ENCODE measurements around the gene VEGFB.

The VEGFB gene

DNA sequence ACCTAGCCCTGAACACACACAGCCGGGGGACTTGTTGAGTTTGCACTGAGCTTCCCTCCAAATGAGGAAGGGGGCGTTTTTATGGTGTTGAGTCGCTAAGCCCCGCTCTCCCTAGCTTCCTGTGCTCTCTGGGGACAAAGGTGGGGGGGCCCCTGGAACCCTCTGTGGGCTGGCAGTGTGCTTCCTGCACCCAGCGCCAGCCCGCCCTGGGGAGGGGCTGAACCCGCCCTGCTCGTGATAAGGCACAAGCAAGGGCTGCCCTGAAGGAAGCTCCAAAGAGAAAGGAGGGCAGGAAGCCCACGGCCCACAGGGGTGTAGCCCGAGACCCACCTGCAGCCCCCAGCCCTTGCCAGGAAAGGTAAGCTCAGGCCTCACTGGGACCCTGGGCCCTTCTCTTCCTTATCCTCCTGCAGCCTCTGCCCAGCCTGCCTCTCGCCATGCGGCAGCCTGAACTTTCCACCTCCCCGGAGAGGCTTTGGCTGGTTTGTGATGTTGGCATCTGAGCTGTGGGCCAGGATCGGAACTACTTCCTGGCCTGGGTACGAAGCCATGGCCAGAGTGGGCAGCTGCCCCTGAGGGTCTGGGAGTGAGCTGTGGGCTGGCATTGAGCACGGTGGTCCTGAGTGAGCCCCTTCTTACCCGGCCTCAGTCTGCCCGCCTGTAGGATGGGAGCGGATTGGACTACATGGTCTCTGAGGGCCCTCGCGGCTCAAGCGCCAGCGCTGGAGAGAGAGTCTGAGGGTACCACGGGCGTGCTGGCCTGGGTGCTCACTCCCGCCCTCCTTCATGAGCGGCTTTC lies 27.7 kb upstream of the VEGFB start, which contains the start of gene FERMT3:
FERMT3 (plus strand) TSS at position 265 of the 799 bp plus-strand sequence. CDS start 644 bp downstream, outside the sequence.
- Histone ChIP-seq H3K27me3 (ENCODE audit: insufficient read depth, low read length) (no peaks in the 10 kb centered on the region), H3K9me3 (ENCODE audit: low read length) (no peaks in the 10 kb centered on the region), H3K36me3 (ENCODE audit: insufficient read depth, low read length) (peaks cover 39% of the 10 kb centered on the region), H3K4me1 (ENCODE audit: insufficient read depth, low read length) (peaks cover 3% of the 10 kb centered on the region), H2AFZ (ENCODE audit: low read depth, low read length) (no peak within 1 kb of the TSS), H3K4me3 (ENCODE audit: low read length) (no peak within 1 kb of the TSS)

- Histone ChIP-seq H3K4me3 (ENCODE audit: low read length) (no peak overlapping the region), H3K9me3 (ENCODE audit: low read length) (no peaks in the 10 kb centered on the region), H3K4me1 (ENCODE audit: insufficient read depth, low read length) (peaks cover 3% of the 10 kb centered on the region), H3K27me3 (ENCODE audit: insufficient read depth, low read length) (no peaks in the 10 kb centered on the region), H2AFZ (ENCODE audit: low read depth, low read length) (no peak overlapping the region), H3K36me3 (ENCODE audit: insufficient read depth, low read length) (peaks cover 33% of the 10 kb centered on the region)
These were observed 26.9 kb upstream of the VEGFB start for GRCh38 chr11:64207256-64208085.

GRCh38 chr11:64208086-64208795 lies 26.1 kb upstream of the VEGFB start:
- Histone ChIP-seq H3K36me3 (ENCODE audit: insufficient read depth, low read length) (peaks cover 26% of the 10 kb centered on the region), H3K4me1 (ENCODE audit: insufficient read depth, low read length) (peaks cover 3% of the 10 kb centered on the region), H3K4me3 (ENCODE audit: low read length) (no peak overlapping the region), H3K9me3 (ENCODE audit: low read length) (no peaks in the 10 kb centered on the region), H3K27me3 (ENCODE audit: insufficient read depth, low read length) (no peaks in the 10 kb centered on the region), H2AFZ (ENCODE audit: low read depth, low read length) (no peak overlapping the region)

- no peak overlapping the region for H3K4me3 ChIP-seq (ENCODE audit: low read length)
- H3K9me3 ChIP-seq (ENCODE audit: low read length) = no peaks in the 10 kb centered on the region
- H3K36me3 ChIP-seq (ENCODE audit: insufficient read depth, low read length) = peaks cover 18% of the 10 kb centered on the region
- no peak overlapping the region for H2AFZ ChIP-seq (ENCODE audit: low read depth, low read length)
- H3K4me1 ChIP-seq (ENCODE audit: insufficient read depth, low read length) = peaks cover 3% of the 10 kb centered on the region
- H3K27me3 ChIP-seq (ENCODE audit: insufficient read depth, low read length) = no peaks in the 10 kb centered on the region
These were observed 25.4 kb upstream of the VEGFB start for GRCh38 chr11:64208796-64209562.

DNA sequence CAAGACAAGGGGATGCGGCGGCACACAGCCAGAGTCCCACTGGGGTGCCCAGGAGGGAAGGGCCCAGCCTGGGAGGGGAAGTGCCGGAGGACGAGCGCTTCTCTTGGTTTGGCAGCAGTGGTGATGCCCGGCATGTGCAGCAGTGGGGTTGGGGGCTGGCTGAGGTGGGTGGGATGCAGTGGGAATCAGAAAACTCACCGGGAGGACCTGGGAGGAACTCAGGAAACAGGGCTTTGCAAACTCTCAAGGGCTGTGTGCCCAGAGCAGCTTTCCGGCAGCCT lies 24.9 kb upstream of the VEGFB start:
- no peak overlapping the region for H2AFZ ChIP-seq (ENCODE audit: low read depth, low read length)
- no peaks in the 10 kb centered on the region for H3K9me3 ChIP-seq (ENCODE audit: low read length)
- peaks cover 16% of the 10 kb centered on the region for H3K36me3 ChIP-seq (ENCODE audit: insufficient read depth, low read length)
- H3K4me1 ChIP-seq (ENCODE audit: insufficient read depth, low read length) = peaks cover 3% of the 10 kb centered on the region
- no peak overlapping the region for H3K4me3 ChIP-seq (ENCODE audit: low read length)
- no peaks in the 10 kb centered on the region for H3K27me3 ChIP-seq (ENCODE audit: insufficient read depth, low read length)

- H3K4me3 ChIP-seq (ENCODE audit: low read length) = no peak overlapping the region
- peaks cover 11% of the 10 kb centered on the region for H3K36me3 ChIP-seq (ENCODE audit: insufficient read depth, low read length)
- no peaks in the 10 kb centered on the region for H3K9me3 ChIP-seq (ENCODE audit: low read length)
- H3K4me1 ChIP-seq (ENCODE audit: insufficient read depth, low read length) = peaks cover 3% of the 10 kb centered on the region
- no peaks in the 10 kb centered on the region for H3K27me3 ChIP-seq (ENCODE audit: insufficient read depth, low read length)
- H2AFZ ChIP-seq (ENCODE audit: low read depth, low read length) = no peak overlapping the region
These were observed 23.9 kb upstream of the VEGFB start for GRCh38 chr11:64210301-64211020.

DNA sequence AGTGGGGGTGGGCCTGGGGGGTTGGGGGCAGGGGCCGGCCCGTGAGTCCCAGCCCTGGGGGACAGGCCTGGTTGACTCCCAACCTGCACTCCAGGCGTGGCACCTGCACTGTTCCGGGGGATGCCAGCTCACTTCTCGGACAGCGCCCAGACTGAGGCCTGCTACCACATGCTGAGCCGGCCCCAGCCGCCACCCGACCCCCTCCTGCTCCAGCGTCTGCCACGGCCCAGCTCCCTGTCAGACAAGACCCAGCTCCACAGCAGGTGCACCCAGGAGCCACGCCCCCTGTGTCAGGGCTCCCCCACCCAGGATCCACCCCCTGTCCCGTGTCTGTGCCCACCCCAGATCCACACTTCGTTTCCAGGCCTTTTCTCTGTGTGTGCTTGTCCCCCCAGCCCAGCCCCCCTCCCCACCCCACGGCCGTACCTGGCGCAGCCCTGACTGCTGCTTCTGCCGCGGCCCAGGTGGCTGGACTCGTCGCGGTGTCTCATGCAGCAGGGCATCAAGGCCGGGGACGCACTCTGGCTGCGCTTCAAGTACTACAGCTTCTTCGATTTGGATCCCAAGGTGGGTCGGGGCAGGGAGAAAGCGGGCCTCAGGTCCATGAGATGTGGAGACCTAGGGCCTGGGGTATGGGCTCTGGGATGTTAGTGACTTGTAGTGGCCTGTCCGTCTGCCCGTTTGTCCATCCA lies 23.1 kb upstream of the VEGFB start:
- peaks cover 2% of the 10 kb centered on the region for H3K36me3 ChIP-seq (ENCODE audit: insufficient read depth, low read length)
- H3K4me3 ChIP-seq (ENCODE audit: low read length) = no peak overlapping the region
- no peaks in the 10 kb centered on the region for H3K27me3 ChIP-seq (ENCODE audit: insufficient read depth, low read length)
- H3K4me1 ChIP-seq (ENCODE audit: insufficient read depth, low read length) = peaks cover 3% of the 10 kb centered on the region
- H3K9me3 ChIP-seq (ENCODE audit: low read length) = no peaks in the 10 kb centered on the region
- H2AFZ ChIP-seq (ENCODE audit: low read depth, low read length) = no peak overlapping the region

DNA sequence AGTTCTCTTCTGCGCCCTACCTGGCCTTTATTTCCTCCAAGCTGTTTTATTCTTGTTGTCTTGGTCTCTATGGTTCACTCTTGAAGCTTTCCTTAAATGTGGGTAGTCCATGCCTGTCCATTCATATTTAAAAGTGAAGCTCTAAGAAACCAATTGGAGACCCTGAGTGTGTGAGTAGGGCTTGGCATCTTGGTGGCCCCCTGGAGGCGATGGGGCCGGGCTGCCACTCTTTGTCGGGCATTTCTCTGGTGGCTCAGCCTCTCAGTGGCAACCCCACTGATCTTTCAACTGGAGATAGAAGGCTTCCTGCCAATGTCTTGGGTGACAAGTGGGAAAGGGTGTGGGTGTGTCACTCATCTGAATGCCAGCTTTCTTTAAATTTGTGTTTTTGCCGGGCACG lies 17.5 kb upstream of the VEGFB start:
- Histone ChIP-seq H3K36me3 (ENCODE audit: insufficient read depth, low read length) (no peaks in the 10 kb centered on the region), H3K9me3 (ENCODE audit: low read length) (no peaks in the 10 kb centered on the region), H3K4me3 (ENCODE audit: low read length) (no peak overlapping the region), H3K4me1 (ENCODE audit: insufficient read depth, low read length) (no peaks in the 10 kb centered on the region), H3K27me3 (ENCODE audit: insufficient read depth, low read length) (no peaks in the 10 kb centered on the region), H2AFZ (ENCODE audit: low read depth, low read length) (no peak overlapping the region)

DNA sequence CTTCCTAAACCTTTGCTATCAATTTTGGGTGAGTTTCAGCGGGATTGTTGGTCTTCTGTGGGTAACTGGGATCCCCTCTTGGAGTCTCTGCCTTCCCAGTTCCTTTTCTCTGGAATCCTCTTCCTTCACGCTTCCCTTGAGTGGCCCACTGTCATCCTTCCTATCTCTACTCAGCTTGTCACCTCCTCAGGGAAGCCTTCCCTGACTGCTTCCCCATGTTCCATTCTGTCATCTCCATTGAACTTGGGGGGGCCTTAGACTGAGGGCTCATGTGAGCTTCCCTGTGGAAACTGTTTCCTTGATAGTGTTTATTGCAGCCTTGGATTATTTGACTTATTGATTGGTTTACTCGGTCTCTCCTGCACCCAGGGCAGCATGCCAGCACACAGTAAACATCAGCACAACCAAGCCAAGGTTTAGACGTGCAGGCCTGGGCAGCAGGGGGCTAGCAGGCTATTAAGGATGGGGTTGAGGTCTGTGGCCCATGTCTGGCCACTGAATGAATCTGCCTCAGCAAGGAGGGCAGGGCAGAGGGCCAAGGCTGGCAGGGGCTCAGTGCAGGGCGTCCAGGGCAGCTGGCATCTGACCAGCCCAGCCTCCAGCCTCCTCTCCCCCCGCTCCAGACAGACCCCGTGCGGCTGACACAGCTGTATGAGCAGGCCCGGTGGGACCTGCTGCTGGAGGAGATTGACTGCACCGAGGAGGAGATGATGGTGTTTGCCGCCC lies 15.6 kb upstream of the VEGFB start:
- peaks cover 8% of the 10 kb centered on the region for H3K36me3 ChIP-seq (ENCODE audit: insufficient read depth, low read length)

DNA sequence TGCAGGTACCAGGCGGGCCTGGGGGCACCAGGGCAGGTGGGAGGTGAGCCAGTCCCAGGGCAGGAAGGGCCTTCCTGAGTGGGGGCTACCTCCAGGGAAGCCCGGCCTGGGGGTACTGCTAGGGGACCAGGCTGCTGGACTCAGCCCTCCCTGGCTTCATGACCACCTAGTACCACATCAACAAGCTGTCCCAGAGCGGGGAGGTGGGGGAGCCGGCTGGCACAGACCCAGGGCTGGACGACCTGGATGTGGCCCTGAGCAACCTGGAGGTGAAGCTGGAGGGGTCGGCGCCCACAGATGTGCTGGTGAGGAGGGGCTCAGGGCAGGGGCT lies 15.1 kb upstream of the VEGFB start:
- Histone ChIP-seq H3K9me3 (ENCODE audit: low read length) (no peaks in the 10 kb centered on the region), H3K4me3 (ENCODE audit: low read length) (no peak overlapping the region), H2AFZ (ENCODE audit: low read depth, low read length) (no peak overlapping the region), H3K36me3 (ENCODE audit: insufficient read depth, low read length) (peaks cover 13% of the 10 kb centered on the region), H3K4me1 (ENCODE audit: insufficient read depth, low read length) (no peaks in the 10 kb centered on the region), H3K27me3 (ENCODE audit: insufficient read depth, low read length) (no peaks in the 10 kb centered on the region)

More for the DNA sequence above, 15.6 kb upstream of the VEGFB start:
- Histone ChIP-seq H3K27me3 (ENCODE audit: insufficient read depth, low read length) (no peaks in the 10 kb centered on the region), H3K4me3 (ENCODE audit: low read length) (no peak overlapping the region), H3K9me3 (ENCODE audit: low read length) (no peaks in the 10 kb centered on the region), H2AFZ (ENCODE audit: low read depth, low read length) (no peak overlapping the region), H3K4me1 (ENCODE audit: insufficient read depth, low read length) (no peaks in the 10 kb centered on the region)

DNA sequence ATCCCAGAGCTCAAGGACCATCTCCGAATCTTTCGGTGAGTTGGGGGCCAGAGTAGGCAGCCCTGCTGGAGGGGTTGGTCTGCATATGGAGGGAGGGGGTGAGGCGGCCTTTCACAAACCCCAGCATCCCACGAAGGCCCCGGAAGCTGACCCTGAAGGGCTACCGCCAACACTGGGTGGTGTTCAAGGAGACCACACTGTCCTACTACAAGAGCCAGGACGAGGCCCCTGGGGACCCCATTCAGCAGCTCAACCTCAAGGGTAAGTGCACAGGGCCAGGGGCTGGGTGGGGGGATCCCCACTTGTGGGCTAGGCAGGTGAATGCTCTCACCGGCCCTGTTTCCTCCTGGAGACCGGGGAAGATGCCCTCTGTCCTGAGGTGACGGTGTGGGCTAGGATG lies 14.6 kb upstream of the VEGFB start:
- no peaks in the 10 kb centered on the region for H3K27me3 ChIP-seq (ENCODE audit: insufficient read depth, low read length)
- no peaks in the 10 kb centered on the region for H3K9me3 ChIP-seq (ENCODE audit: low read length)

More for the DNA sequence above, 14.6 kb upstream of the VEGFB start:
- peaks cover 17% of the 10 kb centered on the region for H3K36me3 ChIP-seq (ENCODE audit: insufficient read depth, low read length)
- no peak overlapping the region for H3K4me3 ChIP-seq (ENCODE audit: low read length)
- no peak overlapping the region for H2AFZ ChIP-seq (ENCODE audit: low read depth, low read length)
- peaks cover under 1% of the 10 kb centered on the region for H3K4me1 ChIP-seq (ENCODE audit: insufficient read depth, low read length)

All from neuron (in vitro differentiated cells).